ENCODE results near the gene EEF1G. TPM values are rescaled to one million over a fixed set of nuclear protein-coding genes. Genes with fewer than 3 reads are reported as not detected.
"Not testable (repeated sequence)": the region's sequence is repeated elsewhere in the genome, so short reads cannot be mapped to it uniquely, and the experiment has no call there.

EEF1G gene
- polyA plus RNA-seq, 5 donors, result 2,119 to 2,744 (median 2,318) TPM

GRCh38 chr11:62580959-62581715, 7.4 kb upstream of the EEF1G start:
- DNase-seq, result no peak

DNA sequence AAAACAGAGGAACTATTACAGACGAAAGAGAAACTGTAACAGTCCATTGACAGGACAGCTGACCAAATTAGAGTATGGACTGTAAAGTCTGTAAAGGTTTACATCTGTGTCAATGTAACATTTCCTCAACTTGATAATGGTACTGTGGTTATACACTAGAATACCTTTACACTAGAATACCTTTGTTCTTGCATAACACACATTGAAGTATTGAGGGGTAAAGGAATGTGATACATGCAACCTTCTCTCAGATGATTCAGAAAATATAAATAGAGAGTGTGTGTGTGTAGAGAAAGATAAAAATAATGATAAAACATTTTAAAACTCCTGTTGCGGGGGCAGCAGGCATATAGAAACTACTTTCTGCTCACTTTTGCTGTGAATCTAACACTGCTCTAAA, 5.6 kb upstream of the EEF1G start:
- DNase-seq, result no peak

- no peak for DNase-seq
These were observed 4.8 kb upstream of the EEF1G start for GRCh38 chr11:62578541-62578940.

GRCh38 chr11:62577046-62577714, 3.5 kb upstream of the EEF1G start:
- DNase-seq, result no peak

- DNase-seq, result no peak
These were observed 2.1 kb upstream of the EEF1G start for GRCh38 chr11:62575837-62576236.

DNA sequence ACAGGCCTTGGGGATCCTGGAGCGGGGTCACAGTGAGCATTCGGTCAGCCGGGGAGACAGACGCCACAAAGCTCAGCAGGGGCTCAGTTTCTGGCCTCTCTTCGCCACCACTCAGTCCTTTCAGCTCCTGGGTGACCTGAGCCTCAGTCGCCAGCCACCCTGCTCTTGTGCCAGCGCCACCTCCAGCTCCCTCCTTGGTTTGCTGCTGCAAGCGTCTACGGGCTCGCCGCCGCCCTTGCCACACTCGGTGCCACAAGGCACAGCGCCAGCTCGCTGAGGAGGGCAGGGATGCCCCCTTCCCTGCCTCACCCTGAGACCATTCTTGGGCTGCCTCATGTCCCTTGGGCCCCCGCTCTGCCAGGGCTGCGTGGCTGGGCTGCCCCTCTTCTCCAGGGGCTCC, 1.5 kb upstream of the EEF1G start:
- no peak for DNase-seq

DNA sequence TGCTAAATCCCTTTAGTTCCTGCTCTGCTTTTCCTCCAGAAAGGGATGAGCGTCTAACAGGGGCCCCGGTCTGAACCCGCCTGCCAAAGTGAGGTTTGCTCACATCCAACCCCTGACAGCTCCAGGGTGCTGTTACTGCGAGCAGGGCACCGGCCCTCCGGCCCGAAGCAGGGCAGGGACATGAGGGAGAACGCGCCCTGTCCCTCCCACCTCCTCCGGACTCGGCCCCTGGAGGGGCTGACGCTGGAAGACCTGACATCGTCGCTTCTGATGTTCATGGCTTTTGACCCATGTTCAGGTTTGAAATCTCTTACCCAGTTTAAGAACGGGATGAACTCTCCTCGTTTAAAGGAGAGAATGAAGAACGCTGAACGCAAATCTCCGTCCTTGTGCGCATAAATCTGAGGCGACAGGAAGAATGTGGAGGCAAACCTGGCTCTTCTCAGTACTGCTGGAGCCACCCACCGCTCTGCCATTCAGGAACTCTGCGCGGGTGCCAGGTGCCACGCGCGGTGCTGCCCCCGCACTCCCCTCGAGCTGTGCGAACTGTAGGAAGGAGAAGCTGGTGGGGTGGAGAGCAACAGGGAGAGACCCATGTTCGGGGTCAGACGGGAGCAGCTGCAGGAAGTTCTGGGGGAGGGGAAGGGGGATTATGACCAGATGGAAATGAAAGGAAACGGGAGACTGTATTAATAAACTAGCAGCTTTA, 826 bp upstream of the EEF1G start:
- no peak for DNase-seq

DNA sequence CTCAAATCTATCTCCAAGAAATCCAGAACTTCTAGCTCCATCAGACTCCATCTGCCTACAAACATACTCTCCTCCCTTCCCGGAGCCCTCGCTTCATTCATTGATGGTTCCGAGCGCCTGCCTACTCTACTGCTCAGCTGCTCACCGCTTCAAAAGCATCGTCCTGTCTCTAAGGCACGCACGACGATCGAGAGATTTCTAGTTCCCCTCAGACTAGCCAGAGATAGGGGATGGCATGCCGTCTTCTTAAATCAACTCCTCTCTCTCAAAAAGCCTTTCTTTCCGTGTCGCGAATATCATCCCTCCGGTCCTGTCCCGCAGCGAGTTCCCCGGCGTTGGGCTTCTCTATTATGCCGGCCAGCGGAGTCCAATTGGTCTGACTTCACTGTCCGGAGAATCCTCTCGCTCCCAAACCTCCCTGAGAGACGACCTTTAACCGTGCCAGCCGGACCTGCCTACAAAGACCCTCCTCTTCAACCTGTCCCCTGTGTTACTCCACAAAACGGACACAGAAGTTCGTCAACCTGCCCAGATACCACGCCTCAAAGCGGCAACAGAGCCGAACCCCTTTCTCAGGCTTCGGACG, 592 bp downstream of the EEF1G start:
- DNase-seq, result no peak

- DNase-seq, result no peak
These were observed 1.3 kb downstream of the EEF1G start for GRCh38 chr11:62572431-62572830.

GRCh38 chr11:62571493-62571892, 2.2 kb downstream of the EEF1G start:
- not testable (repeated sequence) for DNase-seq

DNA sequence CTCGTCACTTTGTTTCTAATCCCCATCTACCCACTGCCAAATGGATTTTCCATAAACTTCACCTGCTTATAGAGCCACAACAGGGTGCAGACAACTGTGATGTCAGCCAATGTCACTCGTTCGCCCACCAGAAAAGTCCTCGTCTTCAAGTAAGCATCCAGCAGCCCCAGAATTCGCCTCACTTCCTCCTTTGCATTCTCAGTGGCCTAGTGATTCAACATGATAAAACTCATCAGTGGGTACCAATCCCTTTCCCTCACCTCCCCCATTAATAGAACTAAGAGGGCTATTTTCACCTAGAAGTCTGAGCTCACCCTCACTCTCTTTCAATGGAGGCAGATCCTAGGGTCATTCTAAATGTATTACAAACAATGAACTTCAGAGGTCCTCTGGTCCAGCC, 2.8 kb downstream of the EEF1G start:
- DNase-seq, result not testable (repeated sequence)

GRCh38 chr11:62569611-62570010, 4.1 kb downstream of the EEF1G start:
- no peak for DNase-seq

GRCh38 chr11:62567018-62567633, 6.6 kb downstream of the EEF1G start:
- DNase-seq, result no peak

DNA sequence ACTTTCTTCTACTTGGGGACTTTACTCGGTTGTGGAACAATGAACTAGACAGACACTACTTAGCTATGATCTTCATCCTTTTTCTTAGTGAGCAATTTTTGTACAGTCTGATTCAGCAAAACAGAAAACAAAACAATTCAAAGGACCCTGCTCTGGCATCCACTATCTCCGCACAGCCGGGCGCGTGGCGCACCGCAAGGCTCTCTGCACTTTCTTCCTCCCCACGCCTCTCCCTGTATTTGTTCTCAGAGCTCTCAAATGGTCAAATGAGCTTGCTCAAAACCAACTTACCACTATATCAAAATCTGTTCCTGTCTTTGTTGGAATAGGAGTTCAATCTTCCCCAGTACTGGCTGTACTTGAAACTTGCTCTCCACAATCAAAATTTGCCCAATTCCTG, 7.4 kb downstream of the EEF1G start:
- DNase-seq, result no peak

DNA sequence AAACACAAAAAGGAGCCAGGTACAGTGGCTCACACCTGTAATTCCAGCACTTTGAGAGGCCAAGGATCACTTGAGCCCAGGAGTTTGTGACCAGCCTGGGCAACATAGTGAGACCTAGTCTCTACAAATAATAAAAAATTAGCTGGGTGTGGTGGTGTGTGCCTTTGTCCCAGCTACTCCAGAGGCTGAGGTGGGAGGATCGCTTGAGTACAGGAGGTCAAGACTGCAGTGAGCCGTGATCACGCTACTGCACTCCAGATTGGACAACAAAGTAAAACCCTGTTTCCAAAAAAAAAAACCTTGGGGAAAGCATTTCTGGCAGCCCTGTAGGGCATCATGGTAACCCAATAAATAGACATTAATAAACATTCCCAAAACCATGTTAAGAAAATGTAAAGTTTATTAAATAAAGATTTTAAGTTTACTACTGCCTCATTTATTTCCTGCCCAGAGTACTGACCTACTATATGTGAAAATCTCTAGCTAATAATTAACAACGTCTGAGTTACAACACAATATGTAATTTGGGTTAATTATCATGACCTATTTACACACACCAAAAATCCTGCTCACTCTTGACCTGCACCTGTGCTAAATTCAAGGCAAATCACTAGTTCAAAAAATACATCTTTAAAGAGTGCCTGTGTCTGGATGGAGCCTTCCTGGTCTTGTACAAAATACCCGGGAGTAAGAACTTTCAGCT, 8.4 kb downstream of the EEF1G start:
- no peak for DNase-seq

DNA sequence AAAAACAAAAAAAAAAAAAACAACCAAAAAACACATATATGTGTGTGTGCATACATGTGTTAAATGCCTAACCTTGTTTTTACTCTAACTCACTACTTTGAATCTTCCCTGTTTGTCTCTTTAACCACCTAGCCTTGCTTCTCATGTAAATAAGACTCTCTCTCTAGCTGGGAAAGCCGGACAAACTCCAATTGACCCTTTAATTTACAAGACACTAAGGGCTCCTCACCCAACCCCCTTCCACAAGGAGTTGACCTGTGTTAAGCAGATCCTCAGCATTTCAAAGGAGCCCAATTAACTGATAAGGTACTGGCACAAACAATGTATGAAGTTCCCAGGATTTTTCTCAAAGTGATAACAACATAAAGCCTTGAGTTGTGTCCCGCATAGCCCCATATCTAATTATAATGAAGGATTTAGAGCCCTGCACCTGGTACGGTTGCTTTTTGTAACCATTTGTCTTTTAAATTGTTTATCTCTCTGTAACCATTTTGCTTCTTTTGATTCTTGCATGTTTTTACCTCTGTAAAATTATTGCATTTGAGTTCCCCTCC, 11.9 kb downstream of the EEF1G start:
- not testable (repeated sequence) for DNase-seq

DNA sequence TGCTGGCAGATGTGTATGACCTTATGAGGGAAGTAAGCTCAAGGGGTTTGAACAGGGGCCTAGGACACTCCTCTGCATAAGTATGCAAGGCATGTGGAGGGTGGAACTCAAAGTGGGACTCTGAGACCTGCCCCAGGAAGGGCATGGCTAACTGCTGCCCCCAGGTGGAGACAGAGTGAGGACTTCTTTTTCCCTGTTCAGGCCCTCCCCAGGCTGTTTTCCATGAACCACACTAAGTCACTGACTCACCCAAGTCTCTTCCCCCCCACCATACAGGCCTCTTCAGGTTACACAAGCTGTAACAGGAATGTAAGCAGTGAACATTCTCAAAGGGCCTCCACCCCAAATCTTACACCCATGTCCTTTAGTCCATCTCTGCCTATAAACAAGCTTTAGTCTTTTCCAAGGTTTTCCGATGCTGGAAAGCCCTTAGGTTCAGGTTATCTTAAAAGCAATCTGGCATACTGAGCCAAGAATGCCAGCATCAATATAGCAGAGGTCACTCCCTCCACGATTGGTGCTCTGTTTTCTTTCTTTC, 13.1 kb downstream of the EEF1G start:
- peak in 1 of 2 donors; percentile 55 for DNase-seq

DNA sequence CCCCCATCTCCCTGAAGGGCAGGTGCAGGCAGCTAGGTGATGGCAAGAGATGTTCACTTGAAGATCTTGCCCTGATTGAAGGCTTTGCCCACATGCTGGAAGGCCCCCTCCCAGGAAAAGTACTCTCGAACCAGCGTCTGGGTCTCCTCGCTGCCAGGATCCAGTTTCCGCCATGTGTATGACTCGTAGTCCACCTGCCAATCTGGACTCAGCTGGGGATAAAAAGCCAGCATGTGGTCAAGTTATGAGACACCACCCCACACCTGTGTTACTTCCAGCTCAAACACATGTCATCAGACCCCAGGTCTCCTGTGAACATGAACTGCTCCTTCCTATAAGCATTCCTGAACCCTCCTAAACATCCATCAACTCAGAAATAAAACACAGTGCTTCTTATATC, 14.1 kb downstream of the EEF1G start:
- DNase-seq, result not testable (repeated sequence)

GRCh38 chr11:62559204-62559603, 14.5 kb downstream of the EEF1G start:
- DNase-seq, result no peak

GRCh38 chr11:62558669-62559068, 15.0 kb downstream of the EEF1G start:
- no peak for DNase-seq
